Effector memory CD8-positive, alpha-beta T cell (primary cell): ENCODE results near the gene NOC2L.
"Not testable (repeated sequence)": the region's sequence is repeated elsewhere in the genome, so short reads cannot be mapped to it uniquely, and the experiment has no call there.

Experiments used
- ATAC-seq: fragments of 150-1000 bp; cut with Tn5 transposase; replicated peaks from 2 replicates; pipeline ENCODE4 v1.10.0; 2021; ENCODE audit warnings: mild to moderate bottlenecking, moderate library complexity
- DNase-seq, 3 experiments: peaks; one replicate each; pipeline ENCODE4 v3.0.0; 2021
- H3K27ac Mint-ChIP-seq, 2 donors: one replicate each; pipeline ENCODE4 v1.8.0; 2022; ENCODE audit warnings: mild to moderate bottlenecking in 2 of 2, mixed read lengths in 2 of 2, moderate library complexity in 2 of 2
- H3K27me3 Mint-ChIP-seq, 2 donors: one replicate each; pipeline ENCODE4 v1.8.0; 2022; ENCODE audit warnings: mixed read lengths in 2 of 2
- H3K36me3 Mint-ChIP-seq: one replicate; pipeline ENCODE4 v1.8.0; 2022; ENCODE audit warnings: mild to moderate bottlenecking, moderate library complexity, mixed read lengths; ENCODE audit not compliant: insufficient read depth
- H3K4me1 Mint-ChIP-seq, 2 donors: one replicate each; pipeline ENCODE4 v1.8.0; 2022; ENCODE audit warnings: low read depth in 2 of 2, mixed read lengths in 2 of 2
- H3K4me3 Mint-ChIP-seq, 2 donors: one replicate each; pipeline ENCODE4 v1.8.0; 2022; ENCODE audit warnings: mild to moderate bottlenecking in 2 of 2, mixed read lengths in 2 of 2, moderate library complexity in 2 of 2
- H3K9me3 Mint-ChIP-seq, 2 donors: one replicate each; pipeline ENCODE4 v1.8.0; 2022; ENCODE audit warnings: mixed read lengths in 2 of 2

NOC2L gene

DNA sequence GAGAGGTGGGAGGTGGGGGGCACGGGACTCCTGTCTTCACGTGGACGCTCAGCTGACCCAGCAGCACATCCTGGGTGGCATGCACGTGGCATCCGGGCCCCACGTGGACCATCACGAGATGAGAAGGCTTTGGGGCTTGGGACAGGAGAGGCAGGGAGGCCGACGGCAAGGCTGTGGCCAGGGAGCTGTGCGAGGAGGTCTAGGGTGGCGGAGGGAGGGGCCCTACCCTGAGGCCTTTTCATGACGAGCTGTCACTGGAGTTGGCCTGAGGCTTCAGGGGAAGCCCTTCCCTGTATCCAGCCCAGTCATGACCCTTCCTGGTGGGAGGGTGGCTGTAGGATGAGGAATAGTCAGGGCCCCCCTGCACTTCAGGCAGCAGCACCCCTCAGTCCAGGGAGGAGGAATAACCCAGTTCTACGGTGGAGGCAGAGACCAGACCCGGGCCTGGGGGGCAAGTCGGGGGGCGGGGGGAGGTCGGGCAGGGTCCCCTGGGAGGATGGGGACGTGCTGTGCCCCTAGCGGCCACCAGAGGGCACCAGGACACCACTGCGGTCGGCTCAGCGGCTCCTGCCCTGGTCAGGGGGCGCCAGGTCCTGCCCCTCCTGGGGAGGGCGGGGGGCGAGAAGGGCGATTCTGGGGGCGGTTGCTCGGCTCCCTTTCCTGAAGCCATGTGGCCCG lies 24.9 kb upstream of the NOC2L start:
- DNase-seq (peak; percentile 52 to 58 (median 56)), ATAC-seq (peak; percentile 79)
- no peaks in the 10 kb centered on the region for H3K9me3 Mint-ChIP-seq
- H3K4me1 Mint-ChIP-seq = no peaks in the 10 kb centered on the region
- no peak overlapping the region for H3K4me3 Mint-ChIP-seq
- H3K27me3 Mint-ChIP-seq = peaks cover 31 to 50% of the 10 kb centered on the region in 2 donors
- H3K27ac Mint-ChIP-seq = no peak overlapping the region
- H3K36me3 Mint-ChIP-seq = peaks cover 4% of the 10 kb centered on the region

DNA sequence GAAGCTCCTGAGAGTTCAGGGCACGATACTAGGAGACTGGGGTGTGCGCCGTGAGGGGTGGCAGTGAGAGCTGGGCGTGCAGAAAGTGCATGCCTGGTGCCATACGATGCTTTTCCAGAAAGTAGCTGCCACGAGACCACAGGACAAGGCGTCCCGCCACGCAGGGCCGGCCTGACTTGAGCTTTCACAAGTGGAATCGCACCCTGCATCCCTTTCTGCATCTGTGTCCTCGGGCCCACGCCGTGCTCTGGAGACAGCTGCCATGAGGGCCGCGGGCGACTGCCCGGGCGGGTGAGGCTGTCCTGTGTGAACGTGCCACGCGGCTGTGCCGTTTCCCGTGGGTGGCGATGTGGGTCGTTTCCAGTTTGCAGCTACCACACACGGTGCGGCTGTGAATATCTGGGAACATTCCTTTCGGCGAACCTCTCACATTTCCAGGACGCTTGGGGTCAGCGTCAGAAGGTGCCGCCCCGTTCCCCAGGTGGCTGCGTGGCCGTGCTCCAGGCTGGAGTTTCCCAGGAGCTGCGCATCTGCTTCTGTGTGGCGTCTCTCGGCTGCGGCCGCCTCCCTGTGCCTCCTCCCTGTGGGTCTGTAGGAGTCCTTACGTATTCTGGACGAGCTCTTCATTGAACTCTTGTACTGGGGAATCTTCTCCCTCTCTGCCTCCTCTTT lies 23.8 kb upstream of the NOC2L start:
- Mint-ChIP-seq H3K4me3 (no peak overlapping the region), H3K27me3 (peaks cover 21 to 47% of the 10 kb centered on the region in 2 donors), H3K27ac (no peak overlapping the region), H3K4me1 (peaks cover 0 to 3% of the 10 kb centered on the region in 2 donors), H3K9me3 (no peaks in the 10 kb centered on the region), H3K36me3 (peaks cover 4% of the 10 kb centered on the region)
- ATAC-seq = no peak
- no peak for DNase-seq

DNA sequence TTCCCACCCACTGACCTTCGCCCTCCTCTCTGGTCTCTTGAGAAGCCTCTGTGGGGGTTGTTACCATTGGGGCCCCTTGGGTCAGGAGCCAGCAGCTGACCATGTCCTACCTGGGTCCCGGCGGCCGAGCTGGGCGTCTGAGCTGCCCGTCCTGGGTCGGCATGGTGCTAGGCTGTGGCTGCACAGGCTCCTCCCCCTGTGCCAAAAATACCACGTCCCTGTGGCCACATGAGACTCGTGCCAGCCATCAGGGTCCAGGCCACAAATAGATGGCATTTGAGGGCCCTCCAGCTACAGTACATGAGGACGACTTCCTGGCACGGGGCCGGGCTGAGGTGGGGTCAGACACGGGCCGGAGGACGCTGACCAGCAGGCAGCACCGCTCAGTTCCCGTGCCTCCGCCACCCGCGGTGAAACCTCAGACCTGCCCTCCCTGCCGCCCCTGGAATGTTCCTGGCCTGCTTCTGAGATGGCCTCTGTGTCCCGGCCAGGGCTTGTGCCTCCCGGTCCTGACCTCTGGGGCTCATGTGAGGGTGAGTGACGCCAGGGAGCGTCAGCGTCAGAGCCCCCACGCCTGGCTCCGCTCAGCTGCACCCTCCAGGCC lies 23.0 kb upstream of the NOC2L start, which contains the start of gene PERM1:
Gene PERM1 (minus strand): TSS at position 139 of the 604 bp plus-strand sequence. CDS start 1,064 bp downstream, outside the sequence.
- Mint-ChIP-seq H3K4me3 (no peak within 1 kb of the TSS), H3K36me3 (peaks cover 4% of the 10 kb centered on the region), H3K27ac (no peak within 1 kb of the TSS), H3K4me1 (peaks cover 0 to 3% of the 10 kb centered on the region in 2 donors), H3K9me3 (no peaks in the 10 kb centered on the region), H3K27me3 (peaks cover 16 to 47% of the 10 kb centered on the region in 2 donors)
- DNase-seq (no peak), ATAC-seq (no peak)

DNA sequence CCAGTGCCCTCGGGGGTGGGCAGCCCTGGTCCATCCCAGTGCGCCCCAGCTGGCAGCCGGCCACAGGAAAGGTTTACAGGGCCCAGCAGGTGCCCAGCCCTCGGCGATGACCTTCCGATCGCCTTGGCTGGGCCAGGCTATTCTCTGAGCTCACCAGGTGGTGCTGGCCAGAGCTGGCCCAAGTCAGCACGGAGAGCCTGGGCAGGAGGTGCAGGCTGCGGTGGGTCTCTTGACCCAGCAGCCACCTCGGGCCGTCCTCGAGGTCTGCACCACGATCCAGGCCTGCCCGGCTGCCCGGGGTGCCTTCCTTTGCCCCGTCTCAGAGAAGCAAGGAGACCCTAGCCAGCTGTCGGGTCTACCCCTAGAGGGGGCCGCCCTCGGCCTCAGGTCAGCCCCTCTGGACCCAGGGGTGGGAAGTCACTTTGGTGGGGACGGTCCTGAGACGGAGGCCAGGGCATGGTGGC lies 22.5 kb upstream of the NOC2L start:
- H3K27me3 Mint-ChIP-seq = peaks cover 16 to 47% of the 10 kb centered on the region in 2 donors
- H3K36me3 Mint-ChIP-seq = peaks cover 4% of the 10 kb centered on the region
- ATAC-seq (no peak), DNase-seq (no peak)
- no peaks in the 10 kb centered on the region for H3K9me3 Mint-ChIP-seq
- no peak overlapping the region for H3K4me3 Mint-ChIP-seq
- peaks cover 0 to 3% of the 10 kb centered on the region in 2 donors for H3K4me1 Mint-ChIP-seq
- no peak overlapping the region for H3K27ac Mint-ChIP-seq

DNA sequence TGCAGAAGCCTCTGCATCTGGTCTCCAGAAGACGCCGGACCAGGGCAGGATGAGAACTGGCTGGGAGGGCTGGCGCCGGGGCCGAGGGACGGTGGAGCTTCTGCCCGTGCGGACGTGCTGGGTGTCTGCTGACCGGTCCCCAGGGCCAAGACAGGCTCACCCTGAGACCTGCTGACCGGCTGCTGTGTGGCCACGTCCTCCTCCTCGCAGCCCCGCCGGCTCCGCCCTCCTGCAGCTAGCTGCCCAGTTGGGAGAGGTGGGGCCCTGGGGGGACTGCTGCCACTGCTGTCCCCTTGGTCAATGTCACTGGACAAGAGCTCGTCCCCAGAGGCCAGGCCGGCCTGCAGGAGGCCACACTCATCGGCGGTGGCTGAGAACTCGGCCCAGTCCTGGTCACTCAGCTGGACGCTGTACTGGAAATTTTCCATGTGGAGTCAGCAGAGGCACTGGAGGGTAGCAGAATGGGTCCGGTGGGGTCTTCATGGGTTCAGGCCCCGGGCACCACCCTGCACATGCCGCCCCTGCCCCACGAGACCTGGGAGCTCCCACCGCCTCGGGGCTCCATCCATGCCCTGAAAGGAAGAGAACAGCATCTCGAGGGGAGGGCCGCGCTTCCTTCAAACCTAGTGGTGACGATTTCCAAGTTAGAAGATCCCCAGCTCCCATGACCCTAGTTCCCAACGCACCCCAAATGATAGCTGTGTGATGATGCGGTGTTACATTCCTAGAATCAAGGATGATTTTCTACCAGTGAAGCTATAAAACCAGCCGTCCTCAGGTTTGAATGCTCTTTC lies 21.7 kb upstream of the NOC2L start:
- no peaks in the 10 kb centered on the region for H3K9me3 Mint-ChIP-seq
- H3K4me1 Mint-ChIP-seq = peaks cover 3 to 5% of the 10 kb centered on the region in 2 donors
- H3K27me3 Mint-ChIP-seq = peaks cover 13 to 44% of the 10 kb centered on the region in 2 donors
- H3K36me3 Mint-ChIP-seq = no peaks in the 10 kb centered on the region
- DNase-seq (no peak), ATAC-seq (no peak)
- H3K4me3 Mint-ChIP-seq = no peak overlapping the region
- H3K27ac Mint-ChIP-seq = no peak overlapping the region

DNA sequence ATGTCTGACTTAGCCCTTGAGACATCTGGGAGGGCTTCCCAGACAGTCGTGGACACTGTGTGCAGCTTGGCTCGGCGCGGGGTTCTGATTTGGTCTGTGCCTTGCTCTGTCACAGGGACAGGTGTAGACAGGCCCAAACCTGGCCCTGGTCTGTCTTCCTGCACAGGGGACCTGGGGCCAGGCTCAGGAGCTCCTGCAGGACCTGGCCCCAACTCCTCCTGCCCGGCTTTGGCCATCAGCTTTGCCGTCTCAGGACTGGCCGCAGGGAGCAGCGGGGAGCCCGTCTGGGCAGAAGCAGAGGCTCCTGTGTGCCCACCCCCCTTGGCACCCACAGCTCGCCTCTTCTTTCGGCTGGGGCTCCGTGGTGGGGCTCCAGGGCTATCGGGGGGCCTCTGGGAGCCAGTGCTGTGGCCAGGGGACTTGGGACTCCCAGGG lies 21.1 kb upstream of the NOC2L start:
- Mint-ChIP-seq H3K4me3 (no peak overlapping the region), H3K27me3 (peaks cover 13 to 44% of the 10 kb centered on the region in 2 donors), H3K27ac (no peak overlapping the region), H3K4me1 (peaks cover 5 to 9% of the 10 kb centered on the region in 2 donors), H3K9me3 (no peaks in the 10 kb centered on the region), H3K36me3 (no peaks in the 10 kb centered on the region)
- DNase-seq (no peak), ATAC-seq (no peak)

DNA sequence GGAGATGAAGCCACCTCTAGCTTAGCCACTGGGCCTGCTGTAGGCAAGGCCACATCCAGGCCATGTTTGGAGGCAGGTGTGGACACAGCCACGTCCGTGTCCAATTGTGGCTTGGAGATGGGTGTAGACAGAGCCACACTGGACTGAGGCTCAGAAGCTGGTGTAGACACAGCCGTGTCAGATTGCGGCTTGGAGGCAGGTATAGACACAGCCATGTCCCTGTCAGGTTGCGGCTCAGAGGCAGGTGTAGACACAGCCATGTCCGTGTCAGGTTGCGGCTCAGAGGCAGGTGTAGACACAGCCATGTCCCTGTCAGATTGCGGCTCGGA lies 20.7 kb upstream of the NOC2L start:
- no peaks in the 10 kb centered on the region for H3K36me3 Mint-ChIP-seq
- ATAC-seq (no peak), DNase-seq (no peak)
- peaks cover 5 to 9% of the 10 kb centered on the region in 2 donors for H3K4me1 Mint-ChIP-seq
- H3K27me3 Mint-ChIP-seq = peaks cover 18 to 44% of the 10 kb centered on the region in 2 donors
- no peaks in the 10 kb centered on the region for H3K9me3 Mint-ChIP-seq
- no peak overlapping the region for H3K27ac Mint-ChIP-seq
- H3K4me3 Mint-ChIP-seq = no peak overlapping the region

DNA sequence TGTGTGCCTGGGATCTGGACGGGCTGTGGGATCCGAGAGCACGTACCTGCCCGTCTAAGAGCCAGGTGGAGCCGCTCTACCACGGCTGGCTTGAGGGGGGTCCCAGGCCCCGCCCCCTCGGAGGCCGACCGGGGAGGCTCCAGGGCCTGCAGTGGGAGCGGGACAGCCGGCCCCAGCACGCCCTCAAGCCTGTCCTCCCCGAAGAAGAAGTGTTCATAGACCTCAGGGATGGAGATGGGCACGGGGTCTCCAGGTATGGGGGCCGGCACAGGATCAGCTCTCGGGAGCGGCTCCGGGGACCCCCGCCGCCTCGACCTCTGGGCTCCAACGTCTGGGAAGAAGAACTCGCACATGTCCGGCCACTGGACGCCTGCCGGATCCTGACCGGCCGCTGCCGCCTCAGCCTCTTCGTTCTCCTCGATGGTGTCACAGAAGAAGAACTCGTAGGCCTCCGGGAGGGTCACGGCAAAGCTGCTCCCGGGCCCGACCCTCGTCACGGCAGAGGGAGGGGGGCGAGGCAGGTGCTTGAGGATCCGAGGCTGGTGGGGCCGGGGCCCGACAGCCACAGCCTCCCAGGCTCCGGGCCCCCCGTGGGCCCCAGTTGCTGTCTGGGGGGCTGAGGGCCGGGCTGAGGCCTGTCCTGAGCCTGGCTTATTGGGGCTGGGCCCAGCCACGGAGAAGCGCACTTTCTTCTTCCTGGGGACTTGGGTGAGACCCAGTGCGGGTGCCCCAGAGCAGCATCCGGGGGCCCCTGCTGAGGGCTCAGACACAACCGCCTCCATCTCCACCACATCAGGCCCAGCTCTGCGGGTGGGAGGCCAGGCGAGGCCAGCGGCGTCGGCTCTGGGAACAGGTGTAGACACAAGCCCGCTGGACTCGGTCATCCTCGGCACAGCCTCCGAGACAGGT lies 20.0 kb upstream of the NOC2L start:
- peaks cover 19 to 49% of the 10 kb centered on the region in 2 donors for H3K27me3 Mint-ChIP-seq
- peaks cover 5 to 9% of the 10 kb centered on the region in 2 donors for H3K4me1 Mint-ChIP-seq
- no peak for DNase-seq
- no peak for ATAC-seq
- no peaks in the 10 kb centered on the region for H3K9me3 Mint-ChIP-seq
- H3K27ac Mint-ChIP-seq = no peak overlapping the region
- no peak overlapping the region for H3K4me3 Mint-ChIP-seq
- H3K36me3 Mint-ChIP-seq = no peaks in the 10 kb centered on the region

DNA sequence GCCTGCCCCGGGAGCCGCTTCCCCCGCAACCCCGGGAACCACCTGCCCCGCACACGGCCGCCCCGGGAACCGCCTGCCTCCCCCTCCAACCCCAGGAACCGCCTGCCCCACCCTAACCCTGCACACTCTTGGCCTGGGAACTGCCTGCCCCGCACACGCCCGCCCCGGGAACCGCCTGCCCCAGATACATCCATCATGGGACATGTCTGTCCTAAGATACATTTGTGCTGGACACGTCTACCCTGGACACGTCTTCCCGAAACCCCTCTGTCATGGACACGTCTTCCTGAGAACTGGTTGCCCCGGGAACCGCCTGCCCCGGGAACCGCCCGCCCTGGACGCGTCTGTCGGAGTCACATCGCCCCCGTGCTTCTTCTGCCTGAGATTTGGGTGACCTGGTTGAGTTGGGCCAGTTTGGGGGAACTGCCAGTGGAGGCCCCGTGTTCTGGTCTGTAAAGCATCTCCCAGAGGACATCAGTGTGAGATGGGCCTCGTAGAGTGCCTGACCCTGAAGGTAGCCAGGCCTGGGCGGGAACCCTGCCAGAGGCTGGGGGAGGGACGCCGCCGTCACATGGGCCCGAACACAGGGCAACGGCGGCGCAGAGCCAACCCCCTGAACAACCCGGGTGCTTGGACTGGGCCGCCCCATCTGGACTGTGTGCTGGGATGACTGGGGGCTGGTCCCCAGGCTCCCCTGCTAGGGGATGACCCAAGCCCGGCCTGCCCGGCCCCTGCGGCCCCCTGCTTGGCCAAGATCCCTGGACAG lies 19.2 kb upstream of the NOC2L start:
- Mint-ChIP-seq H3K9me3 (no peaks in the 10 kb centered on the region), H3K36me3 (no peaks in the 10 kb centered on the region), H3K4me3 (peak overlapping the region; percentile 46 to 58), H3K27ac (no peak overlapping the region), H3K27me3 (peaks cover 19 to 47% of the 10 kb centered on the region in 2 donors), H3K4me1 (peaks cover 5 to 9% of the 10 kb centered on the region in 2 donors)
- no peak for ATAC-seq
- DNase-seq = no peak

DNA sequence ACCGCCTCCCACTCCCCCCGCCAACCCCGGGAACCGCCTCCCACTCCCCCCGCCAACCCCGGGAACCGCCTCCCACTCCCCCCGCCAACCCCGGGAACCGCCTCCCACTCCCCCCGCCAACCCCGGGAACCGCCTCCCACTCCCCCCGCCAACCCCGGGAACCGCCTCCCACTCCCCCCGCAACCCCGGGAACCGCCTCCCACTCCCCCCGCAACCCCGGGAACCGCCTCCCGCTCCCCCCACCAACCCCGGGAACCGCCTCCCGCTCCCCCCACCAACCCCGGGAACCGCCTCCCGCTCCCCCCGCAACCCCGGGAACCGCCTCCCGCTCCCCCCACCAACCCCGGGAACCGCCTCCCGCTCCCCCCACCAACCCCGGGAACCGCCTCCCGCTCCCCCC lies 17.7 kb upstream of the NOC2L start:
- DNase-seq, H3K9me3 Mint-ChIP-seq, H3K4me3 Mint-ChIP-seq, ATAC-seq, H3K4me1 Mint-ChIP-seq, H3K27ac Mint-ChIP-seq, H3K36me3 Mint-ChIP-seq: not testable (repeated sequence)
- peaks cover 13 to 35% of the 10 kb centered on the region in 2 donors for H3K27me3 Mint-ChIP-seq

DNA sequence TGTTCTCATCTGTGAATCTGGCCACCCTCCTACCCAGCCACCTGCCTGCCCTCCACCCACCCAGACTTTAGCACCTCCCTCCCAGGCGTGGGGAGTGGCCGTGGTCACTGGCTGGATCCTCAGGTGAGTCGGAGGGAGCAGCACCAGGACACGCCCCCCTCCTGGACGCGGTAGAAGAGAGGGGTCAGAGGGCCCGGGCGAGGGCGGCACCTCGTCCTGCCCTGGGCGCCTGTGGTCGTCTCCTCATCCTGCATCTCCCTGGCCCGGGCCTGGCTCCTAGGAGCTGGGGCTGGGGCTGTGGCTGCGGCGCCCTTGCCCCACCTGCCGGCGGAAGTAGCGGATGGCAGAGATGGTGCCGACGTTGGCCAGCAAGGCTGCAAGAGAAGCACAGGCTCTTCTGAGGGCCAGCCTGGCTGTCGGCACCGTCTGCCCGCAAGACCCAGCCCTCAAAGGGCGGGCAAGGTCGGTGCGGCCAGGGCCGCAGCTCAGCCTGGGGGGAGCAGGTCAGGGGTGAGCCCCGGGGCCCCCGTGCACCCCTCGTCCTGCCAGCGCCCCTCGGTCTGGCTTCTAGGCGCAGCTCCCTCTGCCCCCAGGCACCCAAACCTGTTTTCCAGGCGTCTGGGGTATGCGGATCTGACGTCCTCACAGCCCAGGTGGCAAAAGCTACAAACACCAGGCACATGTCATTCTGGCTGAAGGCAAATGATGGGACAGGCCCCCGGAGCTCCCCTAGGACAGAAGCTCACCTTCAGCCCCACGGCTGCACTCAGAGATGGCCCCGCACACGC lies 17.0 kb upstream of the NOC2L start:
- DNase-seq (peak; percentile 54 to 65 (median 58)), ATAC-seq (peak; percentile 94)
- peaks cover 13 to 35% of the 10 kb centered on the region in 2 donors for H3K27me3 Mint-ChIP-seq
- H3K36me3 Mint-ChIP-seq = no peaks in the 10 kb centered on the region
- peaks cover 5 to 9% of the 10 kb centered on the region in 2 donors for H3K4me1 Mint-ChIP-seq
- no peaks in the 10 kb centered on the region for H3K9me3 Mint-ChIP-seq
- H3K4me3 Mint-ChIP-seq = peak overlapping the region; percentile 38 to 62
- peak overlapping the region in 1 of 2 donors; percentile 53 for H3K27ac Mint-ChIP-seq
